Measurements from ENCODE around the gene MAP3K14. TPM values are rescaled to one million over a fixed set of nuclear protein-coding genes. Genes with fewer than 3 reads are reported as not detected.
A peak's percentile ranks its signal among the peaks of the same experiment; 100 is the strongest.

Gene MAP3K14
- total RNA-seq, 1 donor from 2014 or later: 5.2 TPM

DNA sequence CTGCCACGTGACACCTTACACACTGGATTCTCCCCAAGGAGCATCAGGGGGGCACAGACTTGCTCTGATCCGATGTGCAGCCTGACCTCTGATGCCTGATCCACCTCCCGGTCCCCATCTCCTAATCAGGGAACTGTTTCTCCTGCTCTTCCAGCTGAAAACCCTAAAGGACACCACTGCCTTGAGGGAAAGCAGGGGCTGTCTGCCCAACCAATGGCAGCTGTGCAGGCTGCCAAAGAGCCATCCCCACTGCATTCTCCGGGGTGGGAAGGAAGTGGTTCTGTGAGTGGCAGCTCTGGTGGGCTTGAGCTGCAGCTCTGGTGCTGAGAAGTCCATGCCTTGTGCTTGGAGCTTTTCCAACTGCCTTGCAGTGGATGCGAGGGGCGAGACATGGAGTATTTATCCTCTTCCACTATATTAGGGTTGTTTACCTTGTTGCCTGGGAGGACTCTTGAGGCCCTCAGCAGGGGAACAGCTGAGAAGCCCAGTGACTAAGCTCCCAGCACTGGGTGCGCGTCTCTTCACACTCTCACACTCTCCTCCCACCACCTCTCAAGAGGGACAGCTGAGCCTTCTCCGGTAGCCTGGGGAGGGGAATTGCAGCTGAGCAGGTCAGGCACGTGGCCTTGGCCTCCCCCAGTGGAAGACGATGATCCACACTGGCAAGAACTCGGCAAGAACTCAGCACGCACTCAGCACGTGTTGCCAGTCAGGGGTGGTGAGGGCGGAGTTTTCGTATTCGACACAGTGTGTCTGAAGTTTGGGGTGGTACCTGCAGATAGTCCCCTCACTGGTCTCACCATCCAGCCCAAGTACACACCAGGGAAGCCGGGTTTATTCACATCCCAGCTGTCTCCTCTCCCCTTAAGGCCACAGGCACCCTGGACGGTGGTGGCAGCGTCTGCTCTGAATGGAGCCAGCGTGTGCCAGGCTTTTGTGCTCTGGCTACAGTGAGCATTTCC is 33.9 kb downstream of the MAP3K14 start:
- H3K9me3 Mint-ChIP-seq (ENCODE audit: unreplicated experiment): no peaks in the 10 kb centered on the region
- H3K4me1 Mint-ChIP-seq (ENCODE audit: unreplicated experiment): no peaks in the 10 kb centered on the region
- no peak overlapping the region for H3K4me3 Mint-ChIP-seq (ENCODE audit: unreplicated experiment)
- no peak overlapping the region for H3K27ac Mint-ChIP-seq (ENCODE audit: unreplicated experiment)
- H3K27me3 Mint-ChIP-seq (ENCODE audit: unreplicated experiment): peaks cover 2% of the 10 kb centered on the region
- DNase-seq (ENCODE audit: low spot score): no peak
- H3K36me3 Mint-ChIP-seq (ENCODE audit: low read depth, unreplicated experiment): peaks cover 16% of the 10 kb centered on the region
- TF ChIP-seq, protein P1, sequence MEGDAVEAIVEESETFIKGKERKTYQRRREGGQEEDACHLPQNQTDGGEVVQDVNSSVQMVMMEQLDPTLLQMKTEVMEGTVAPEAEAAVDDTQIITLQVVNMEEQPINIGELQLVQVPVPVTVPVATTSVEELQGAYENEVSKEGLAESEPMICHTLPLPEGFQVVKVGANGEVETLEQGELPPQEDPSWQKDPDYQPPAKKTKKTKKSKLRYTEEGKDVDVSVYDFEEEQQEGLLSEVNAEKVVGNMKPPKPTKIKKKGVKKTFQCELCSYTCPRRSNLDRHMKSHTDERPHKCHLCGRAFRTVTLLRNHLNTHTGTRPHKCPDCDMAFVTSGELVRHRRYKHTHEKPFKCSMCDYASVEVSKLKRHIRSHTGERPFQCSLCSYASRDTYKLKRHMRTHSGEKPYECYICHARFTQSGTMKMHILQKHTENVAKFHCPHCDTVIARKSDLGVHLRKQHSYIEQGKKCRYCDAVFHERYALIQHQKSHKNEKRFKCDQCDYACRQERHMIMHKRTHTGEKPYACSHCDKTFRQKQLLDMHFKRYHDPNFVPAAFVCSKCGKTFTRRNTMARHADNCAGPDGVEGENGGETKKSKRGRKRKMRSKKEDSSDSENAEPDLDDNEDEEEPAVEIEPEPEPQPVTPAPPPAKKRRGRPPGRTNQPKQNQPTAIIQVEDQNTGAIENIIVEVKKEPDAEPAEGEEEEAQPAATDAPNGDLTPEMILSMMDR (IDR thresholded peaks at IDR 0.05; ENCODE audit: unreplicated experiment): no peak

DNA sequence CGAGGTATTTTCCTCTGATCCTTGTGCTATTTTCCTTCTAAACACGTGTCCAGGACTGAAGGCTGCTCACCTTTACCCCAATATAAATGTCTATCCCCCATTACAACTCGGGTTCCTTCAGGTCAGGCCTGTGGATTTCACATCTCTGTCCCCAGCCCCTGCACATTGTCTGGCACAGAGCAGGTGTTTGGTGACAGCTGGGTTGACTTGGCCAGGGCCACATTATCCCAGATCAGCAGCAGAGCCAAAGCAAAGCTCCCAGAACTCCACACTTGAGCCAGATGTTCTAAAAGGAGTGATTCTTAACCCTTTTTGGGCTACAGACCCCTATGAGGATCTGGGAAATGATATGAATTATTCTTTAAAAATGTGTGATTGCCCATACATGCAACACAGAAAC is 36.9 kb downstream of the MAP3K14 start:
- Mint-ChIP-seq H3K4me1 (ENCODE audit: unreplicated experiment) (no peaks in the 10 kb centered on the region), H3K27ac (ENCODE audit: unreplicated experiment) (no peak overlapping the region), H3K27me3 (ENCODE audit: unreplicated experiment) (peaks cover under 1% of the 10 kb centered on the region), H3K4me3 (ENCODE audit: unreplicated experiment) (no peak overlapping the region), H3K9me3 (ENCODE audit: unreplicated experiment) (no peaks in the 10 kb centered on the region), H3K36me3 (ENCODE audit: low read depth, unreplicated experiment) (peaks cover 7% of the 10 kb centered on the region)
- TF ChIP-seq, protein P1 (IDR thresholded peaks at IDR 0.05; ENCODE audit: unreplicated experiment): no peak
- no peak for DNase-seq (ENCODE audit: low spot score)

DNA sequence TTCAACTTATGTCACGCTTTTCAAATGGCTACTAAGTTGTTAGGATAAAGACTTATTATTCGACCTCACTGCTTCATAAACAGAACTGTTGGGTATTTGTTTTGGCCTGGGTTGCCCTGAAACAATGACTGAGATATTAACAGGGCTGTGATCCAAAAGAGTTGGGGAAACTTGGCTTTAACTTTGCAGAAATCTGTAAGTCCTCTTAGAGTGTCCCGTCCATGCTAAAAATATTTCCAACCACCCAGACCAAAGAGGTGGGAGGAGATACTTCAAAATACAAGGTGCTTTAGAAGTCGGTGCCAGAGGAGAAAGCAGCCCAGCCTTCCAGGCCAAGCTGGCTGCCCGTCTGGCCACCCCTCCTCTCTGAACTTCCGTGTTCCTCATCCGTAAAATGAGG is 38.8 kb downstream of the MAP3K14 start:
- Mint-ChIP-seq H3K27ac (ENCODE audit: unreplicated experiment) (no peak overlapping the region), H3K27me3 (ENCODE audit: unreplicated experiment) (no peaks in the 10 kb centered on the region), H3K4me1 (ENCODE audit: unreplicated experiment) (no peaks in the 10 kb centered on the region), H3K36me3 (ENCODE audit: low read depth, unreplicated experiment) (no peaks in the 10 kb centered on the region), H3K4me3 (ENCODE audit: unreplicated experiment) (no peak overlapping the region), H3K9me3 (ENCODE audit: unreplicated experiment) (no peaks in the 10 kb centered on the region)
- TF ChIP-seq, protein P1 (IDR thresholded peaks at IDR 0.05; ENCODE audit: unreplicated experiment): no peak
- DNase-seq (ENCODE audit: low spot score): no peak

DNA sequence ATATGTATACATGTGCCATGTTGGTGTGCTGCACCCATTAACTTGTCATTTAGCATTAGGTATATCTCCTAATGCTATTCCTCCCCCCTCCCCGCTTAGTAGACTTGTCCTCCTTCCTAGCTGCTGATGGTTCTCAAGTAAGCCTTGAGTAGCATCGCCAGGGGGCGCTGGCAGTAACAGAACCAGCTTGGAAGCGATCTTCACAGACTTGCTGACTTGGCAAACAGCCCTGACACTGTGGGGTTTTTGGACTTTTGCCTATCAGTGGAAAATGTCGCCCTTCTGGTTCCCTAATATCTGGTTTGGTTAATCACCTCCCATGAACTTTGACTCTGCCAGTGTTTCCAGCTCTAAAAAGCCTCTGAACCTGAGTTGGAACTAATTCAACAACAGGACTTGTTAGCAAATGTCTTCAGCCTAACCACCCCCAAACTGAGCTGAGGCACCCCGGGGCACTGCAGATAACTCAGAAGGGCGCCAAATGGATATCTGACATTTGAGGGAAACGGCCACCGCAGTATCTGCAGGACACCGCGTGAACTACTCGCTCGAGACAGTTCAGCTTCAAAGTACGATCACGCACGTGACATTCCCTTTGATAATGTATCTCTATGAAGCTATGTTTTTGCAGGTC is 39.5 kb downstream of the MAP3K14 start:
- no peak overlapping the region for H3K4me3 Mint-ChIP-seq (ENCODE audit: unreplicated experiment)
- H3K9me3 Mint-ChIP-seq (ENCODE audit: unreplicated experiment): no peaks in the 10 kb centered on the region
- no peaks in the 10 kb centered on the region for H3K36me3 Mint-ChIP-seq (ENCODE audit: low read depth, unreplicated experiment)
- TF ChIP-seq, protein P1 (IDR thresholded peaks at IDR 0.05; ENCODE audit: unreplicated experiment): peak; percentile 71
- H3K27ac Mint-ChIP-seq (ENCODE audit: unreplicated experiment): peak overlapping the region; percentile 52
- no peaks in the 10 kb centered on the region for H3K27me3 Mint-ChIP-seq (ENCODE audit: unreplicated experiment)
- no peaks in the 10 kb centered on the region for H3K4me1 Mint-ChIP-seq (ENCODE audit: unreplicated experiment)
- peak; percentile 90 for DNase-seq (ENCODE audit: low spot score)

DNA sequence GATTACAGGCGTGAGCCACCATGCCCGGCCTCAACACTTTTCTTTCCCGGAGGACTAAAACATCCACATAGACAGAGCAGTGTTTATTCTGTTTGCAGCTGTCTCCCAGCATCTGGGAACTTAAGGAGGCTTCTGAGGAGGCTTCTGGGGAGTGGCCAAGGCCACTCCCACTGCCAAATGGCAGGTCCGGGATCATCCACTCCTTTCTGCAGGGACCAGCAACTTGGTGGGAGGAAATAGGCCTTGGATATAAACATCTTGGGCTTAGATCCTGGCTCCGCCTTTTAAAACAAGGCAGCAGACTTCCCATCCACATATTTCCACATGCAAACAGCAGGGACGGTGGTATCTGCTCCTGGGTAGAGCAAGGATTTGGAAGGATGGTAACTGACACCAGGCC is 40.8 kb downstream of the MAP3K14 start:
- Mint-ChIP-seq H3K4me3 (ENCODE audit: unreplicated experiment) (no peak overlapping the region), H3K36me3 (ENCODE audit: low read depth, unreplicated experiment) (no peaks in the 10 kb centered on the region), H3K27ac (ENCODE audit: unreplicated experiment) (no peak overlapping the region), H3K4me1 (ENCODE audit: unreplicated experiment) (no peaks in the 10 kb centered on the region), H3K9me3 (ENCODE audit: unreplicated experiment) (no peaks in the 10 kb centered on the region), H3K27me3 (ENCODE audit: unreplicated experiment) (no peaks in the 10 kb centered on the region)
- TF ChIP-seq, protein P1 (IDR thresholded peaks at IDR 0.05; ENCODE audit: unreplicated experiment): no peak
- DNase-seq (ENCODE audit: low spot score): no peak

Data from endothelial cell (in vitro differentiated cells).